Body of pancreas (tissue), 4 donors: ENCODE measurements around the gene BTBD1.

Source experiments
- CTCF ChIP-seq, 7 experiments: fragments of 450-650 bp in 4 of 7; fragments of 200-600 bp in 3 of 7; sonication (generic) in 3 of 7; IDR thresholded peaks; one replicate each; pipeline ENCODE4 v1.5.1; 2016 to 2019; ENCODE audit warnings: antibody characterized with exemption in 7 of 7
- POLR2A ChIP-seq, 3 donors: fragments of 450-650 bp; IDR thresholded peaks; one replicate each; pipeline ENCODE4 v1.6.1; 2016; ENCODE audit warnings: antibody characterized with exemption in 3 of 3, mild to moderate bottlenecking in 2 of 3

DNA sequence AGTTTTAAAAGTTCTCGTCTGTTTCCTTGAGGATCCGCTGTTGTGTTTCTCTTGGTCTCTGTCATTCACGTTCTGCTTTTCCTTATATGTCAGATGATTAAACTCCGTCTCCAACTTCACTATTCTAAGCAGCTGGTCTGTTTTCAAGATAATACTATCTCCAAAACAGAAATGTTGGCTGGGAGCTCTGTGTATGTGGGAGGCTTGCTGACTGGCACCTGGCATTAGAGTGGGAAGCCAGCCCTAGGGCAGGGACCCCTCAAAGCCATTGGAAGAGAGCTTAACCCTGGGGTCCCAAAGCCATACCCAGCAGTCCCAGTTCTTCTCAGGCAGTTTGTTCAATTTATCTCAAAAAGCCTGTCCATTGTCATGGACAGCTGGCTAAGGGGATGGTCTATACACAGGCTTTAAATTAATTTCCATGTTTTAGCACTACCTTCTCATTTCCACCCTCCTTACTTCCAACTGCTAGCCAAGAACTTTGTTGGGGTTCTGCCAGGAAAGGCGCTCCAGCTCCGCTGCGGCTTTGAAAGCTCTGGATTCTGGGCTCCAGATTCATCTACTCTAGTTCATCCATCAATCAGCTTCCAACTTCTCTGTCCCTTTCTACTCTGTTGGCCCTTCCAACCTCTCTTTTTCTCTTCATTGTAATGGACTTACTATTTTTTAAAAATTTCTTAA, 9.2 kb downstream of the BTBD1 start:
- TF ChIP-seq CTCF (IDR thresholded peaks at IDR 0.05): no peak
- no peak for TF ChIP-seq POLR2A (IDR thresholded peaks at IDR 0.05)
